HepG2 (cell line): ENCODE data around the gene TPPP2. TPM values are rescaled to one million over a fixed set of nuclear protein-coding genes. Genes with fewer than 3 reads are reported as not detected.

Experiments used
- CSRNP1 ChIP-seq: sonication (generic); formaldehyde crosslinking; IDR thresholded peaks from 2 replicates; pipeline ENCODE4 v1.8.1; 2023; ENCODE audit warnings: mild to moderate bottlenecking, missing genetic modification reagents
- FOXK1 ChIP-seq: sonication (generic); formaldehyde crosslinking; IDR thresholded peaks from 2 replicates; pipeline ENCODE4 v1.4.0; 2020; ENCODE audit warnings: low read depth, missing genetic modification reagents, borderline replicate concordance
- HNRNPL ChIP-seq: fragments of 200-400 bp; formaldehyde crosslinking; IDR thresholded peaks from 2 replicates; pipeline ENCODE4 v1.6.1; 2017; ENCODE audit warnings: mild to moderate bottlenecking, low read depth, low read length
- HOXA9 ChIP-seq: sonication (generic); formaldehyde crosslinking; IDR thresholded peaks from 2 replicates; pipeline ENCODE4 v1.8.1; 2022; ENCODE audit warnings: missing genetic modification reagents, mild to moderate bottlenecking, moderate library complexity, borderline replicate concordance
- KMT2B ChIP-seq: IDR thresholded peaks from 2 replicates; pipeline ENCODE4 v1.6.1; 2016; ENCODE audit warnings: missing genetic modification reagents, missing compliant biosample characterization
- NONO ChIP-seq, 2 experiments: fragments of 450-650 bp in 1 of 2; sonication (generic) in 1 of 2; formaldehyde crosslinking in 1 of 2; IDR thresholded peaks in 1 of 2; conservative IDR thresholded peaks in 1 of 2; 2 replicates each; pipeline versions ENCODE4 v1.6.1 to v1.8.0; 2017 to 2022; ENCODE audit warnings: mild to moderate bottlenecking in 1 of 2, missing genetic modification reagents in 1 of 2, moderate library complexity in 1 of 2
- PHF21A ChIP-seq: sonication (generic); formaldehyde crosslinking; IDR thresholded peaks from 2 replicates; pipeline ENCODE4 v1.5.0; 2020; ENCODE audit warnings: mild to moderate bottlenecking, missing genetic modification reagents
- POLR2A ChIP-seq, 2 experiments: IDR thresholded peaks; 2 replicates each; pipeline ENCODE4 v1.6.1; 2011; ENCODE audit warnings: low read depth in 2 of 2, low read length in 2 of 2, mild to moderate bottlenecking in 1 of 2, moderate library complexity in 1 of 2; ENCODE audit not compliant: insufficient read depth in 1 of 2
- RXRA ChIP-seq: sonication (generic); formaldehyde crosslinking; IDR thresholded peaks from 2 replicates; pipeline ENCODE4 v1.5.1; 2020; ENCODE audit warnings: missing genetic modification reagents
- ZFX ChIP-seq: sonication (generic); formaldehyde crosslinking; IDR thresholded peaks from 2 replicates; pipeline ENCODE4 v1.4.0; 2020; ENCODE audit warnings: mild to moderate bottlenecking, low read depth, missing genetic modification reagents, moderate library complexity
- ZFY ChIP-seq: sonication (generic); formaldehyde crosslinking; IDR thresholded peaks from 2 replicates; pipeline ENCODE4 v1.4.0; 2020; ENCODE audit warnings: missing genetic modification reagents
- ZNF691 ChIP-seq: sonication (generic); formaldehyde crosslinking; IDR thresholded peaks from 2 replicates; pipeline ENCODE4 v1.4.0; 2020; ENCODE audit warnings: missing genetic modification reagents, low read depth, mild to moderate bottlenecking, borderline replicate concordance
- ZSCAN31 ChIP-seq: sonication (generic); formaldehyde crosslinking; IDR thresholded peaks from 2 replicates; pipeline ENCODE4 v1.5.0; 2020; ENCODE audit warnings: low read depth, mild to moderate bottlenecking, missing genetic modification reagents
- polyA plus RNA-seq, 8 experiments: library from polyadenylated mRNA; depleted of rRNA in 3 of 8; stranded (reverse) in 7 of 8; unstranded in 1 of 8; fragments of >200 nt; fragmentation: Illumina TruSeq in 4 of 8; extraction: Trizol in 4 of 8; gene quantifications; 2 replicates each; pipeline versions ENCODE4 v1.2.1 to v1.2.3, GENCODE V29; 2011 to 2016; ENCODE audit warnings: low read depth in 4 of 8, missing spikeins in 1 of 8, mixed read lengths in 1 of 8; ENCODE audit not compliant: insufficient read depth in 1 of 8
- total RNA-seq, 5 experiments: library from RNA; depleted of rRNA; stranded (reverse); fragments of >200 nt; fragmentation: Illumina TruSeq; extraction: Trizol; gene quantifications; 2 replicates each; pipeline ENCODE4 v1.2.3, GENCODE V29; 2016; ENCODE audit warnings: low read depth in 1 of 5
- TF ChIP-seq, protein P1 (sequence below): sonication (generic); formaldehyde crosslinking; IDR thresholded peaks from 2 replicates; pipeline ENCODE4 v1.5.1; 2020; ENCODE audit warnings: mild to moderate bottlenecking, missing genetic modification reagents
- TF ChIP-seq, protein P2 (sequence below): sonication (generic); formaldehyde crosslinking; IDR thresholded peaks from 2 replicates; pipeline ENCODE4 v1.4.0; 2020; ENCODE audit warnings: missing genetic modification reagents
- TF ChIP-seq, protein P3 (sequence below): sonication (generic); formaldehyde crosslinking; IDR thresholded peaks from 2 replicates; pipeline ENCODE4 v1.4.0; 2020; ENCODE audit warnings: missing genetic modification reagents
- TF ChIP-seq, protein P4 (sequence below): sonication (generic); formaldehyde crosslinking; IDR thresholded peaks from 2 replicates; pipeline ENCODE4 v1.8.0; 2022; ENCODE audit warnings: missing genetic modification reagents, low read depth, mild to moderate bottlenecking, borderline replicate concordance

TPPP2 gene
- total and polyA plus RNA-seq, 2 of the 13 experiments (the other 11 are each of a cell fraction or from before 2014, with no cell fraction given), result 0.58 to 4.2 TPM

DNA sequence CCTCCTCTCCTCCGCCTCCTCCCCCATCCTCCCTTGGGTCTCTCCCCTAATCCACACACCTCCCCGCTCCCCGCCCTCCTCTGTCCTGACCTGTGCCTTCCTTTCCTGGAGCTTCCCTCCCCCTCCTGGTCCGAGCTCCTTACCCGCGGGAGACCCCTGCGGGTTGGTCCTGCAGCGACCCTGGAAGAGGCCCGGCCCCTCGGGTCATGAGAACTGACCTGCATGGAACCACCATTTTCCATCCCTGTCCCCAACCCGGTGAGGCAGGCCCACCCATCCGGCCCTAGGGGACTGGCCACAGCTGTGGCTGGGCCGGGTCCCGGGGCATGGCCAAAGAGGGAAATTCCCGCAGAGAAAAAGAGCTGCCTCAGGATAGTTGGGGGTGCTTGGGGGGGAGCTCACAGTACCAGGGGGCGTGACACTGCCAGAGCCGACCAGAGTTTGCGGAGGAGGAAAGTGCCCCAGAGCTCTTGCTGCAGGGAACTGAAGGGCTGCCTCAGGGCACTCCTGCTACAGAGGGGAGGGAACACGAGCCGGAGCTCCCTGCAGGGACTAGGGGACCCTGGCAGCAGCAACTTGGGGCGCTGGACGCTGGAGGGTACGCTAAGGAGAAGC, 40.7 kb downstream of the TPPP2 start (continued):
- TF ChIP-seq, protein P1, sequence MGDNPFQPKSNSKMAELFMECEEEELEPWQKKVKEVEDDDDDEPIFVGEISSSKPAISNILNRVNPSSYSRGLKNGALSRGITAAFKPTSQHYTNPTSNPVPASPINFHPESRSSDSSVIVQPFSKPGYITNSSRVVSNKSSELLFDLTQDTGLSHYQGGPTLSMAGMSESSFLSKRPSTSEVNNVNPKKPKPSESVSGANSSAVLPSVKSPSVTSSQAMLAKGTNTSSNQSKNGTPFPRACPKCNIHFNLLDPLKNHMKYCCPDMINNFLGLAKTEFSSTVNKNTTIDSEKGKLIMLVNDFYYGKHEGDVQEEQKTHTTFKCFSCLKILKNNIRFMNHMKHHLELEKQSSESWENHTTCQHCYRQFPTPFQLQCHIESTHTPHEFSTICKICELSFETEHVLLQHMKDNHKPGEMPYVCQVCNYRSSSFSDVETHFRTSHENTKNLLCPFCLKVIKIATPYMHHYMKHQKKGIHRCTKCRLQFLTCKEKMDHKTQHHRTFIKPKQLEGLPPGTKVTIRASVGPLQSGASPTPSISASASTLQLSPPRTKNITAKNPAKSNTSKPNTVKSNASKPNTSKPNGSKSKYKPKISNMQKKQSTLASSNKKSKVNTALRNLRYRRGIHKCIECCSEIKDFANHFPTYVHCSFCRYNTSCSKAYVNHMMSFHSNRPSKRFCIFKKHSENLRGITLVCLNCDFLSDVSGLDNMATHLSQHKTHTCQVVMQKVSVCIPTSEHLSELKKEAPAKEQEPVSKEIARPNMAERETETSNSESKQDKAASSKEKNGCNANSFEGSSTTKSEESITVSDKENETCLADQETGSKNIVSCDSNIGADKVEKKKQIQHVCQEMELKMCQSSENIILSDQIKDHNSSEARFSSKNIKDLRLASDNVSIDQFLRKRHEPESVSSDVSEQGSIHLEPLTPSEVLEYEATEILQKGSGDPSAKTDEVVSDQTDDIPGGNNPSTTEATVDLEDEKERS (CRISPR knock-in tag), result 0 out of 2 replicates have a peak, but pooled peaks have one; percentile 6
- TF ChIP-seq ZFX, result peak; percentile 25; the same call in 1 of the 2 replicates
- no peak for TF ChIP-seq FOXK1
- peak; percentile 68 for TF ChIP-seq RXRA (CRISPR knock-in tag)
- no peak for TF ChIP-seq HOXA9
- TF ChIP-seq, protein P2, sequence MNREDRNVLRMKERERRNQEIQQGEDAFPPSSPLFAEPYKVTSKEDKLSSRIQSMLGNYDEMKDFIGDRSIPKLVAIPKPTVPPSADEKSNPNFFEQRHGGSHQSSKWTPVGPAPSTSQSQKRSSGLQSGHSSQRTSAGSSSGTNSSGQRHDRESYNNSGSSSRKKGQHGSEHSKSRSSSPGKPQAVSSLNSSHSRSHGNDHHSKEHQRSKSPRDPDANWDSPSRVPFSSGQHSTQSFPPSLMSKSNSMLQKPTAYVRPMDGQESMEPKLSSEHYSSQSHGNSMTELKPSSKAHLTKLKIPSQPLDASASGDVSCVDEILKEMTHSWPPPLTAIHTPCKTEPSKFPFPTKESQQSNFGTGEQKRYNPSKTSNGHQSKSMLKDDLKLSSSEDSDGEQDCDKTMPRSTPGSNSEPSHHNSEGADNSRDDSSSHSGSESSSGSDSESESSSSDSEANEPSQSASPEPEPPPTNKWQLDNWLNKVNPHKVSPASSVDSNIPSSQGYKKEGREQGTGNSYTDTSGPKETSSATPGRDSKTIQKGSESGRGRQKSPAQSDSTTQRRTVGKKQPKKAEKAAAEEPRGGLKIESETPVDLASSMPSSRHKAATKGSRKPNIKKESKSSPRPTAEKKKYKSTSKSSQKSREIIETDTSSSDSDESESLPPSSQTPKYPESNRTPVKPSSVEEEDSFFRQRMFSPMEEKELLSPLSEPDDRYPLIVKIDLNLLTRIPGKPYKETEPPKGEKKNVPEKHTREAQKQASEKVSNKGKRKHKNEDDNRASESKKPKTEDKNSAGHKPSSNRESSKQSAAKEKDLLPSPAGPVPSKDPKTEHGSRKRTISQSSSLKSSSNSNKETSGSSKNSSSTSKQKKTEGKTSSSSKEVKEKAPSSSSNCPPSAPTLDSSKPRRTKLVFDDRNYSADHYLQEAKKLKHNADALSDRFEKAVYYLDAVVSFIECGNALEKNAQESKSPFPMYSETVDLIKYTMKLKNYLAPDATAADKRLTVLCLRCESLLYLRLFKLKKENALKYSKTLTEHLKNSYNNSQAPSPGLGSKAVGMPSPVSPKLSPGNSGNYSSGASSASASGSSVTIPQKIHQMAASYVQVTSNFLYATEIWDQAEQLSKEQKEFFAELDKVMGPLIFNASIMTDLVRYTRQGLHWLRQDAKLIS (CRISPR knock-in tag), result 0 out of 2 replicates have a peak, but pooled peaks have one; percentile 12
- TF ChIP-seq KMT2B (CRISPR knock-in tag), result peak; percentile 23
- TF ChIP-seq PHF21A, result peak; percentile 38; the same call in 1 of the 2 replicates
- no peak for TF ChIP-seq ZSCAN31 (CRISPR knock-in tag)
- 0 out of 2 replicates have a peak, but pooled peaks have one; percentile 36 for TF ChIP-seq ZNF691 (CRISPR knock-in tag)
- no peak; the same call in 1 of the 2 replicates for TF ChIP-seq ZFY (CRISPR knock-in tag)
- TF ChIP-seq CSRNP1 (CRISPR knock-in tag), result no peak
- TF ChIP-seq POLR2A (IDR thresholded peaks at IDR 0.05; ENCODE audit: insufficient read depth in 1 of 2, low read depth in 2 of 2, low read length in 2 of 2), result no peak
- TF ChIP-seq, protein P3, sequence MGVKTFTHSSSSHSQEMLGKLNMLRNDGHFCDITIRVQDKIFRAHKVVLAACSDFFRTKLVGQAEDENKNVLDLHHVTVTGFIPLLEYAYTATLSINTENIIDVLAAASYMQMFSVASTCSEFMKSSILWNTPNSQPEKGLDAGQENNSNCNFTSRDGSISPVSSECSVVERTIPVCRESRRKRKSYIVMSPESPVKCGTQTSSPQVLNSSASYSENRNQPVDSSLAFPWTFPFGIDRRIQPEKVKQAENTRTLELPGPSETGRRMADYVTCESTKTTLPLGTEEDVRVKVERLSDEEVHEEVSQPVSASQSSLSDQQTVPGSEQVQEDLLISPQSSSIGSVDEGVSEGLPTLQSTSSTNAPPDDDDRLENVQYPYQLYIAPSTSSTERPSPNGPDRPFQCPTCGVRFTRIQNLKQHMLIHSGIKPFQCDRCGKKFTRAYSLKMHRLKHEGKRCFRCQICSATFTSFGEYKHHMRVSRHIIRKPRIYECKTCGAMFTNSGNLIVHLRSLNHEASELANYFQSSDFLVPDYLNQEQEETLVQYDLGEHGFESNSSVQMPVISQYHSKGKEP (CRISPR knock-in tag), result no peak
- TF ChIP-seq, protein P4, sequence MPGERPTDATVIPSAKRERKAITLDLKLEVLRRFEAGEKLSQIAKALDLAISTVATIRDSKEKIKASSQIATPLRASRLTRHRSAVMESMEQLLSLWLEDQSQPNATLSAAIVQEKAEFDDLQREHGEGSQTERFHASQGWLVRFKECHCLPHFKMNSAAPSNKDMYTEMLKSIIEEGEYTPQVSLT (CRISPR knock-in tag), result no peak; the same call in 1 of the 2 replicates
- TF ChIP-seq NONO (IDR thresholded peaks at IDR 0.05), result no peak
- peak; percentile 63 for TF ChIP-seq NONO (CRISPR knock-in tag; conservative IDR thresholded peaks at IDR 0.05)
- no peak for TF ChIP-seq HNRNPL
